K562 (cell line): ENCODE results near the gene HIRIP3. TPM values are rescaled to one million over a fixed set of nuclear protein-coding genes. Genes with fewer than 3 reads are reported as not detected.

Experiments used
- ATF2 ChIP-seq: sonication (generic); formaldehyde crosslinking; IDR thresholded peaks from 2 replicates; pipeline ENCODE4 v1.8.1; 2022; ENCODE audit warnings: missing genetic modification reagents
- RERE ChIP-seq: sonication (generic); formaldehyde crosslinking; IDR thresholded peaks from 2 replicates; pipeline ENCODE4 v1.8.0; 2023; ENCODE audit warnings: missing genetic modification reagents, mild to moderate bottlenecking, borderline replicate concordance
- SAFB ChIP-seq: fragments of 200-400 bp; formaldehyde crosslinking; IDR thresholded peaks from 2 replicates; pipeline ENCODE4 v1.6.1; 2017; ENCODE audit warnings: low read depth, low read length, borderline replicate concordance
- WHSC1 ChIP-seq: IDR thresholded peaks from one replicate; pipeline ENCODE4 v1.6.1; 2012; ENCODE audit warnings: low read length, control low read depth, inconsistent platforms
- ZBTB5 ChIP-seq: fragments of 450-650 bp; IDR thresholded peaks from 2 replicates; pipeline ENCODE4 v1.6.1; 2017; ENCODE audit warnings: antibody characterized with exemption
- polyA plus RNA-seq, 8 experiments: library from polyadenylated mRNA; depleted of rRNA in 4 of 8; stranded (reverse) in 5 of 8; unstranded in 3 of 8; fragments of >200 nt; fragmentation: Nextera tagmentation in 2 of 8; fragmentation: Illumina TruSeq in 1 of 8; extraction: Ambion mirVana in 2 of 8; extraction: Trizol in 1 of 8; gene quantifications; 2 replicates each; pipeline versions ENCODE4 v1.2.1 to v1.2.3, GENCODE V29; 2011 to 2014; ENCODE audit warnings: inconsistent platforms in 1 of 8, missing spikeins in 1 of 8
- total RNA-seq, 7 experiments: library from RNA; depleted of rRNA in 6 of 7; stranded (reverse); fragments of >200 nt in 6 of 7; fragmentation: Illumina TruSeq in 2 of 7; extraction: Trizol in 2 of 7; gene quantifications; 2 replicates each; pipeline versions ENCODE4 v1.2.1 to v1.2.3, GENCODE V29; 2011 to 2021; ENCODE audit warnings: low replicate concordance in 1 of 7

The HIRIP3 gene
- total and polyA plus RNA-seq, 9 of the 15 experiments (the other 6 are each of a cell fraction or from before 2014, with no cell fraction given) = 3.3 to 38.2 (median 18.2) TPM

- TF ChIP-seq RERE (no peak), SAFB (no peak), ZBTB5 (no peak), ATF2 (CRISPR knock-in tag) (no peak), WHSC1 (no peak)
Observed at GRCh38 chr16:29978564-29979270, 16.7 kb downstream of the HIRIP3 start (continued).
